Chondrocyte (in vitro differentiated cells): ENCODE data around the gene DIPK2A. TPM values are rescaled to one million over a fixed set of nuclear protein-coding genes. Genes with fewer than 3 reads are reported as not detected.
A peak's percentile ranks its signal among the peaks of the same experiment; 100 is the strongest.

Source experiments
- DNase-seq: peaks from one replicate; pipeline ENCODE4 v3.0.0; 2021; ENCODE audit warnings: mixed read lengths, low spot score
- H3K27ac Mint-ChIP-seq: one replicate; pipeline ENCODE4 v1.8.0; 2021; ENCODE audit warnings: mild to moderate bottlenecking, moderate library complexity, mixed read lengths; ENCODE audit not compliant: unreplicated experiment
- H3K27me3 Mint-ChIP-seq: 2 replicates; pipeline ENCODE4 v1.8.0; 2021; ENCODE audit warnings: low read depth, mixed read lengths
- H3K36me3 Mint-ChIP-seq: 2 replicates; pipeline ENCODE4 v1.8.0; 2021; ENCODE audit warnings: low read depth, mixed read lengths
- H3K4me1 Mint-ChIP-seq: 2 replicates; pipeline ENCODE4 v1.8.0; 2021; ENCODE audit warnings: low read depth, mild to moderate bottlenecking, mixed read lengths
- H3K4me3 Mint-ChIP-seq: one replicate; pipeline ENCODE4 v1.8.0; 2021; ENCODE audit warnings: mild to moderate bottlenecking, moderate library complexity, mixed read lengths; ENCODE audit not compliant: unreplicated experiment
- H3K9me3 Mint-ChIP-seq: 2 replicates; pipeline ENCODE4 v1.8.0; 2021; ENCODE audit warnings: low read depth, mixed read lengths
- CTCF ChIP-seq: fragments of 200-600 bp; sonication (generic); IDR thresholded peaks from 2 replicates; pipeline ENCODE4 v1.5.0; 2021; ENCODE audit warnings: antibody characterized with exemption, mild to moderate bottlenecking, moderate library complexity
- total RNA-seq: library from RNA; stranded (reverse); gene quantifications from 3 replicates; pipeline ENCODE4 v1.2.1, GENCODE V29; 2021

Gene DIPK2A
- total RNA-seq, 1 donor from 2014 or later: 28.8 TPM

GRCh38 chr3:143934791-143935190 lies 36.8 kb upstream of the DIPK2A start:
- Mint-ChIP-seq H3K27me3 (peaks cover 18% of the 10 kb centered on the region), H3K4me1 (no peaks in the 10 kb centered on the region), H3K27ac (no peak overlapping the region), H3K9me3 (no peaks in the 10 kb centered on the region), H3K36me3 (peaks cover 1% of the 10 kb centered on the region), H3K4me3 (no peak overlapping the region)
- DNase-seq: no peak
- TF ChIP-seq CTCF: no peak

GRCh38 chr3:143935678-143936077 lies 35.9 kb upstream of the DIPK2A start:
- H3K4me1 Mint-ChIP-seq: no peaks in the 10 kb centered on the region
- no peaks in the 10 kb centered on the region for H3K9me3 Mint-ChIP-seq
- no peak for TF ChIP-seq CTCF
- H3K36me3 Mint-ChIP-seq: peaks cover 1% of the 10 kb centered on the region
- no peak for DNase-seq
- peaks cover 25% of the 10 kb centered on the region for H3K27me3 Mint-ChIP-seq
- H3K4me3 Mint-ChIP-seq: no peak overlapping the region
- H3K27ac Mint-ChIP-seq: no peak overlapping the region

GRCh38 chr3:143950810-143951209 lies 20.8 kb upstream of the DIPK2A start:
- peaks cover 4% of the 10 kb centered on the region for H3K27me3 Mint-ChIP-seq
- no peaks in the 10 kb centered on the region for H3K4me1 Mint-ChIP-seq
- TF ChIP-seq CTCF: no peak
- DNase-seq: no peak
- no peak overlapping the region for H3K4me3 Mint-ChIP-seq
- no peak overlapping the region for H3K27ac Mint-ChIP-seq
- no peaks in the 10 kb centered on the region for H3K9me3 Mint-ChIP-seq
- H3K36me3 Mint-ChIP-seq: no peaks in the 10 kb centered on the region

GRCh38 chr3:143951351-143951971 lies 20.2 kb upstream of the DIPK2A start:
- no peak for DNase-seq
- Mint-ChIP-seq H3K4me1 (peaks cover 4% of the 10 kb centered on the region), H3K36me3 (no peaks in the 10 kb centered on the region), H3K27ac (no peak overlapping the region), H3K27me3 (peaks cover 4% of the 10 kb centered on the region), H3K4me3 (no peak overlapping the region), H3K9me3 (no peaks in the 10 kb centered on the region)
- TF ChIP-seq CTCF: peak; percentile 92

- no peaks in the 10 kb centered on the region for H3K9me3 Mint-ChIP-seq
- H3K27me3 Mint-ChIP-seq: peaks cover 2% of the 10 kb centered on the region
- DNase-seq: no peak
- TF ChIP-seq CTCF: no peak
- peaks cover 14% of the 10 kb centered on the region for H3K4me1 Mint-ChIP-seq
- no peak overlapping the region for H3K27ac Mint-ChIP-seq
- H3K36me3 Mint-ChIP-seq: no peaks in the 10 kb centered on the region
- H3K4me3 Mint-ChIP-seq: no peak overlapping the region
Measured at GRCh38 chr3:143952569-143953072, 19.0 kb upstream of the DIPK2A start.
